Sigmoid colon (tissue), 4 donors: Measurements from ENCODE around the gene CISD3.

ENCODE experiments used
- CTCF ChIP-seq, 4 experiments: fragments of 450-650 bp in 3 of 4; fragments of 200-600 bp in 1 of 4; IDR thresholded peaks; one replicate each; pipeline ENCODE4 v1.5.1; 2016 to 2019; ENCODE audit warnings: antibody characterized with exemption in 4 of 4, mild to moderate bottlenecking in 3 of 4, moderate library complexity in 2 of 4
- POLR2A ChIP-seq, 2 donors: fragments of 450-650 bp; IDR thresholded peaks; one replicate each; pipeline ENCODE4 v1.6.1; 2016; ENCODE audit warnings: antibody characterized with exemption in 2 of 2, mild to moderate bottlenecking in 2 of 2, moderate library complexity in 2 of 2
- POLR2AphosphoS5 ChIP-seq, 4 donors: sonication (generic); formaldehyde crosslinking; IDR thresholded peaks; one replicate each; pipeline ENCODE4 v1.6.1; 2017; ENCODE audit warnings: antibody characterized with exemption in 4 of 4

GRCh38 chr17:38719289-38719942, 10.7 kb upstream of the CISD3 start:
- TF ChIP-seq POLR2A (IDR thresholded peaks at IDR 0.05): no peak
- no peak for TF ChIP-seq POLR2AphosphoS5 (IDR thresholded peaks at IDR 0.05)
- TF ChIP-seq CTCF (IDR thresholded peaks at IDR 0.05): no peak
